ENCODE data around the gene MSRB3. TPM values are rescaled to one million over a fixed set of nuclear protein-coding genes. Genes with fewer than 3 reads are reported as not detected.

The MSRB3 gene
- total and polyA plus RNA-seq, 2 donors (not counting 3 experiments of a cell fraction or from before 2014, with no cell fraction given): 20.0 to 59.3 TPM

GRCh38 chr12:65407388-65408149 is 129.1 kb downstream of the MSRB3 start:
- H4K20me1 ChIP-seq (replicated peaks; ENCODE audit: control insufficient read depth, extremely low read depth, insufficient read depth, low read length): no peaks in the 10 kb centered on the region
- dilution Hi-C loops (cut with MboI; ENCODE audit: extremely low pct_ligation_motif_present, low sequenced_read_pairs) (no loop called here), intact Hi-C loops (cut with micrococcal nuclease) (no loop called here)
- ChIA-PET CTCF (no interaction called here), POLR2A (no interaction called here)
- no peak overlapping the region for H2AFZ ChIP-seq (ENCODE audit: low read depth, low read length)
- H3K9me1 ChIP-seq (replicated peaks; ENCODE audit: control insufficient read depth, extremely low read depth, insufficient read depth, low read length): no peaks in the 10 kb centered on the region
- no peaks in the 10 kb centered on the region for H3K27me3 ChIP-seq (ENCODE audit: control insufficient read depth in 2 of 2, insufficient read depth in 2 of 2, low read length in 2 of 2)
- no peaks in the 10 kb centered on the region for H3K36me3 ChIP-seq (ENCODE audit: control insufficient read depth in 2 of 2, extremely low read depth in 1 of 2, insufficient read depth in 2 of 2, low read length in 2 of 2)
- no peak overlapping the region for H3K4me3 ChIP-seq (replicated peaks in 1 of 3; ENCODE audit: insufficient read depth in 1 of 3, low read depth in 1 of 3, low read length in 3 of 3)
- H3K79me2 ChIP-seq (ENCODE audit: control insufficient read depth, insufficient read depth, low read length): no peaks in the 10 kb centered on the region
- H3K9me3 ChIP-seq (replicated peaks; ENCODE audit: control insufficient read depth, insufficient read depth, low read length): no peaks in the 10 kb centered on the region
- no TSS peak for BruUV-seq (replicated peaks)
- FAIRE-seq (no peak), DNase-seq (ENCODE audit: low read depth, low spot score) (no peak)
- H3K9ac ChIP-seq (replicated peaks; ENCODE audit: extremely low read depth, insufficient read depth, low read length): no peak overlapping the region
- no peak overlapping the region for H3K27ac ChIP-seq (ENCODE audit: insufficient read depth, low read depth, low read length)
- H3K4me1 ChIP-seq (ENCODE audit: control insufficient read depth, extremely low read depth, insufficient read depth, low read length): no peaks in the 10 kb centered on the region
- no peak overlapping the region for H3K4me2 ChIP-seq (ENCODE audit: insufficient read depth, low read length)
- TF ChIP-seq JUN (IDR thresholded peaks at IDR 0.05; ENCODE audit: borderline replicate concordance, insufficient read depth, insufficient read length, low read depth) (no peak), MYC (IDR thresholded peaks at IDR 0.05; ENCODE audit: low read depth, low read length) (no peak), POLR2A (IDR thresholded peaks at IDR 0.05; ENCODE audit: low read depth, low read length) (no peak), EZH2 (IDR thresholded peaks at IDR 0.05; ENCODE audit: borderline replicate concordance, low read depth, low read length, severe bottlenecking) (no peak), FOS (IDR thresholded peaks at IDR 0.05; ENCODE audit: borderline replicate concordance, insufficient read depth, low read length) (no peak), POLR2AphosphoS5 (IDR thresholded peaks at IDR 0.05; ENCODE audit: insufficient read depth, low read depth, low read length) (no peak), GATA2 (IDR thresholded peaks at IDR 0.05; ENCODE audit: insufficient read depth, insufficient read length, low read depth, low read length) (no peak), CTCF (IDR thresholded peaks at IDR 0.05; ENCODE audit: extremely low read depth in 1 of 2, insufficient read depth in 1 of 2, low read depth in 1 of 2, low read length in 2 of 2) (no peak)
- TF ChIP-seq, protein P1, sequence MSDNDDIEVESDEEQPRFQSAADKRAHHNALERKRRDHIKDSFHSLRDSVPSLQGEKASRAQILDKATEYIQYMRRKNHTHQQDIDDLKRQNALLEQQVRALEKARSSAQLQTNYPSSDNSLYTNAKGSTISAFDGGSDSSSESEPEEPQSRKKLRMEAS (IDR thresholded peaks at IDR 0.05; ENCODE audit: insufficient read depth, insufficient read length): no peak
